Smooth muscle cell (in vitro differentiated cells): ENCODE data around the gene COL28A1. TPM values are rescaled to one million over a fixed set of nuclear protein-coding genes. Genes with fewer than 3 reads are reported as not detected.

Experiments
- DNase-seq: peaks from one replicate; lab custom pipeline; 2025; ENCODE audit not compliant: unreplicated experiment; lab: John Stamatoyannopoulos, UW
- H2AFZ ChIP-seq: fragments of 200-600 bp; sonication (generic); 2 replicates; pipeline ENCODE4 v1.6.0; 2016; ENCODE audit warnings: antibody characterized with exemption, low read depth, mild to moderate bottlenecking
- H3F3A ChIP-seq: fragments of 200-600 bp; sonication (generic); 2 replicates; pipeline ENCODE4 v1.6.0; 2017; ENCODE audit warnings: antibody characterized with exemption, low read depth
- H3K27ac ChIP-seq: fragments of 200-600 bp; sonication (generic); 2 replicates; pipeline ENCODE4 v1.5.1; 2016; ENCODE audit warnings: low read depth, mild to moderate bottlenecking
- H3K27me3 ChIP-seq: fragments of 200-600 bp; sonication (generic); 2 replicates; pipeline ENCODE4 v1.6.1; 2016; ENCODE audit warnings: low read depth, mild to moderate bottlenecking
- H3K36me3 ChIP-seq: fragments of 200-600 bp; sonication (generic); 2 replicates; pipeline ENCODE4 v1.5.1; 2016; ENCODE audit warnings: low read depth
- H3K4me1 ChIP-seq: fragments of 200-600 bp; sonication (generic); 2 replicates; pipeline ENCODE4 v1.5.1; 2016; ENCODE audit warnings: low read depth
- H3K4me2 ChIP-seq: fragments of 200-600 bp; sonication (generic); 2 replicates; pipeline ENCODE4 v1.6.0; 2016; ENCODE audit warnings: mild to moderate bottlenecking
- H3K4me3 ChIP-seq: fragments of 200-600 bp; sonication (generic); 2 replicates; pipeline ENCODE4 v1.5.1; 2016; ENCODE audit warnings: mild to moderate bottlenecking
- H3K79me2 ChIP-seq: fragments of 200-600 bp; sonication (generic); 2 replicates; pipeline ENCODE4 v1.6.0; 2016; ENCODE audit warnings: low read depth, mild to moderate bottlenecking
- H3K9ac ChIP-seq: fragments of 200-600 bp; sonication (generic); 2 replicates; pipeline ENCODE4 v1.6.0; 2016; ENCODE audit warnings: low read depth
- H3K9me3 ChIP-seq: fragments of 200-600 bp; sonication (generic); replicated peaks from 2 replicates; pipeline ENCODE4 v1.5.1; 2016; ENCODE audit warnings: low read depth
- H4K20me1 ChIP-seq: fragments of 200-600 bp; sonication (generic); 2 replicates; pipeline ENCODE4 v1.6.0; 2016; ENCODE audit warnings: low read depth
- CTCF ChIP-seq: fragments of 200-600 bp; sonication (generic); IDR thresholded peaks from 2 replicates; pipeline ENCODE4 v1.5.1; 2017; ENCODE audit warnings: borderline replicate concordance, mild to moderate bottlenecking, antibody characterized with exemption; ENCODE audit not compliant: insufficient read depth, poor library complexity, severe bottlenecking
- WGBS: methylation state at CpG from one replicate; pipeline ENCODE4 v1.1.7; 2016; ENCODE audit warnings: low lambda C conversion rate; 5-methylcytosine and 5-hydroxymethylcytosine counted together
- polyA plus RNA-seq: library from polyadenylated mRNA; unstranded; fragments of >200 nt; fragmentation: Nextera tagmentation; extraction: Ambion mirVana; gene quantifications from 2 replicates; pipeline ENCODE4 v1.2.1, GENCODE V29; 2016
- total RNA-seq: library from RNA; depleted of rRNA; stranded (reverse); fragments of >200 nt; gene quantifications from 2 replicates; pipeline ENCODE4 v1.2.3, GENCODE V29; 2014

COL28A1 gene
- total and polyA plus RNA-seq, 2 experiments from 2014 or later = 0.13 TPM; not detected in 1

DNA sequence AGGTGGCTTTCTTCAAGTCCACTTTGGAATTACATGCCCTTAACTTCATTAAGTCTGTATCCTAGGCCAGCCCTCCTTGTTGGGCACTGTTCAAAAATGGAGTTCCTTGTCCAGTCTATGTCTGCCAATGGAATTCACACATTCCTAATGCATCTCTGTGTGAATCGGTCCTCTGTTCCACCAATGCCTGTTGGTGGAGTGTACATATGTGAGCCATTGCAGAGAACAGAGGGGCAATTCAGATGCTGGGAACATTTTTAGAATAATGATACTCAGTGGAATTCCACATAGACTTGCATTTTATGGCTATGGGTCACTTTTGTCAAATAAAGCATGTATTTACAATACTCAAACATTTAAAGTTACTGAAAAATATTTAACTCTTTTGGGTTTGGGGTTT, 108.3 kb downstream of the COL28A1 start:
- Histone ChIP-seq H3K27ac (no peak overlapping the region), H3K9ac (no peak overlapping the region), H3K4me3 (no peak overlapping the region), H3K9me3 (no peaks in the 10 kb centered on the region), H3K4me1 (no peaks in the 10 kb centered on the region), H3K4me2 (no peak overlapping the region), H4K20me1 (no peaks in the 10 kb centered on the region), H3K36me3 (no peaks in the 10 kb centered on the region), H3K27me3 (no peaks in the 10 kb centered on the region), H2AFZ (no peak overlapping the region), H3K79me2 (no peaks in the 10 kb centered on the region), H3F3A (no peaks in the 10 kb centered on the region)
- DNase-seq = no peak
- TF ChIP-seq CTCF = no peak
- WGBS = 94% methylated on average over 1 of the region's 1 CpG

- H3K9ac ChIP-seq = no peak overlapping the region
- no peak overlapping the region for H2AFZ ChIP-seq
- H3K79me2 ChIP-seq = no peaks in the 10 kb centered on the region
- no peaks in the 10 kb centered on the region for H3K9me3 ChIP-seq
- no peak overlapping the region for H3K4me2 ChIP-seq
- H3F3A ChIP-seq = no peaks in the 10 kb centered on the region
- H3K27ac ChIP-seq = no peak overlapping the region
- WGBS = 90% methylated on average over 2 of the region's 2 CpGs
- no peak for TF ChIP-seq CTCF
- no peak overlapping the region for H3K4me3 ChIP-seq
- no peaks in the 10 kb centered on the region for H3K36me3 ChIP-seq
- no peaks in the 10 kb centered on the region for H3K4me1 ChIP-seq
- H4K20me1 ChIP-seq = no peaks in the 10 kb centered on the region
- no peaks in the 10 kb centered on the region for H3K27me3 ChIP-seq
- DNase-seq = no peak
These were observed 109.0 kb downstream of the COL28A1 start for GRCh38 chr7:7426676-7427075.

- H3K4me1 ChIP-seq = no peaks in the 10 kb centered on the region
- H3K9ac ChIP-seq = no peak overlapping the region
- H2AFZ ChIP-seq = no peak overlapping the region
- H3F3A ChIP-seq = no peaks in the 10 kb centered on the region
- no peak overlapping the region for H3K4me3 ChIP-seq
- H3K27ac ChIP-seq = no peak overlapping the region
- H3K4me2 ChIP-seq = no peak overlapping the region
- no peaks in the 10 kb centered on the region for H4K20me1 ChIP-seq
- H3K27me3 ChIP-seq = peaks cover 4% of the 10 kb centered on the region
- H3K36me3 ChIP-seq = no peaks in the 10 kb centered on the region
- 70% methylated on average over 7 of the region's 7 CpGs for WGBS
- no peaks in the 10 kb centered on the region for H3K9me3 ChIP-seq
- TF ChIP-seq CTCF = no peak
- no peaks in the 10 kb centered on the region for H3K79me2 ChIP-seq
- DNase-seq = no peak
These were observed 110.4 kb downstream of the COL28A1 start for GRCh38 chr7:7425321-7425720.

DNA sequence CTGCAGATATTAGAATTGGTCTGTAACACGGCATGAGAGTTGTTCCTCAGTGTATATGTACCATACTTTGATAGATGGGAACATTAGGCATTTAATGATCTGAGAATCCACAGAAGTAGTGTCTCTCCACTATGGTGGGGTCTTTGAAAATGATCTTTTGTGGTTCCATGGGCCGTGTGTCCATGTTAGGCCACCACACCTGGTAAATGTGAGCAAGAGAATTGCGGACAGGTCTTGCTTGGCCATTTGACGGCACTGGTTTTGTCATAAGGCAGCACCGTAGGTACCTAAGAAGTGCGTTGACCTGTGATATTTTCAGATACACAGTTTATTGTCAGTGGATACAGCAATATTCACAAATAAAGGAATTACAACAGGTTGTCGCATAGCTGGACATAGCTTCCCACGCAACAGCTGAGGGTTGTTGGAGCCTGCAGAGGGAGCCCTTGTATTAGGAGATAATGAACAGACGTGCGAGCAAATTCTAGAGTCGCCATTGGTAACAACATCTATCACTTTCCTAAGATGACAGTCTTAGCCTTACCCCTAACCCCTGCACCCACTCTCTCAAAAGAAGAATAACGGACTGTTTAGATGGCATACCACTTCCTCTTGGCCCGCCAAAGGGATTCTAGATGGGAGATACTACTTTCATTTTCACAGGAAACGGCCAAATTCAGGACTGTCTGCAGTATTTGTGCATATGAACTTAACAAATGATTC, 111.4 kb downstream of the COL28A1 start:
- DNase-seq = no peak
- Histone ChIP-seq H3K4me1 (no peaks in the 10 kb centered on the region), H2AFZ (peak overlapping the region; percentile 87), H3K9ac (no peak overlapping the region), H3K36me3 (no peaks in the 10 kb centered on the region), H3K4me3 (peak overlapping the region; percentile 58), H3K27me3 (peaks cover 5% of the 10 kb centered on the region), H3K4me2 (peak overlapping the region; percentile 82), H3K9me3 (no peaks in the 10 kb centered on the region), H3K79me2 (no peaks in the 10 kb centered on the region), H3K27ac (no peak overlapping the region), H3F3A (no peaks in the 10 kb centered on the region), H4K20me1 (no peaks in the 10 kb centered on the region)
- WGBS = 48% methylated on average over 14 of the region's 14 CpGs
- peak; percentile 67 for TF ChIP-seq CTCF
